K562 (cell line): Measurements from ENCODE around the gene IFI6. TPM values are rescaled to one million over a fixed set of nuclear protein-coding genes. Genes with fewer than 3 reads are reported as not detected.

Experiments
- CHCHD3 ChIP-seq: fragments of 250-450 bp; sonication (Bioruptor Pico); IDR thresholded peaks from 2 replicates; pipeline ENCODE4 v2.1.2; 2022; ENCODE audit warnings: mild to moderate bottlenecking
- CHD7 ChIP-seq: fragments of 200-600 bp; sonication (generic); IDR thresholded peaks from one replicate; pipeline ENCODE4 v1.6.1; 2012; ENCODE audit warnings: mild to moderate bottlenecking, low read depth, low read length, inconsistent platforms
- GABPB1 ChIP-seq: sonication (generic); formaldehyde crosslinking; IDR thresholded peaks from 2 replicates; pipeline ENCODE4 v1.8.0; 2022; ENCODE audit warnings: mild to moderate bottlenecking, missing genetic modification reagents
- MED1 ChIP-seq: sonication (generic); formaldehyde crosslinking; IDR thresholded peaks from 2 replicates; pipeline ENCODE4 v1.8.1; 2023; ENCODE audit warnings: missing genetic modification reagents, borderline replicate concordance
- NFE2 ChIP-seq: IDR thresholded peaks from 2 replicates; pipeline ENCODE4 v1.6.1; 2014; ENCODE audit warnings: antibody characterized with exemption, low read depth
- NR2C1 ChIP-seq, 2 experiments: fragments of 450-650 bp; IDR thresholded peaks; 2 replicates each; pipeline ENCODE4 v1.6.1; 2017; ENCODE audit warnings: mild to moderate bottlenecking in 2 of 2, antibody characterized with exemption in 1 of 2, inconsistent platforms in 1 of 2, missing compliant biosample characterization in 1 of 2, missing genetic modification characterization in 1 of 2
- PURB ChIP-seq: sonication (generic); formaldehyde crosslinking; IDR thresholded peaks from 2 replicates; pipeline ENCODE4 v1.9.0; 2021; ENCODE audit warnings: low read depth, mild to moderate bottlenecking, missing genetic modification reagents
- RAD51 ChIP-seq: fragments of 450-650 bp; IDR thresholded peaks from 2 replicates; pipeline ENCODE4 v1.7.1; 2016; ENCODE audit warnings: low read depth, mild to moderate bottlenecking, borderline replicate concordance
- RBM39 ChIP-seq: fragments of 200-400 bp; formaldehyde crosslinking; optimal IDR thresholded peaks from 2 replicates; pipeline ENCODE3; 2018; ENCODE audit warnings: low read depth, low read length
- RERE ChIP-seq: sonication (generic); formaldehyde crosslinking; IDR thresholded peaks from 2 replicates; pipeline ENCODE4 v1.8.0; 2023; ENCODE audit warnings: missing genetic modification reagents, mild to moderate bottlenecking, borderline replicate concordance
- polyA plus RNA-seq, 8 experiments: library from polyadenylated mRNA; depleted of rRNA in 4 of 8; stranded (reverse) in 5 of 8; unstranded in 3 of 8; fragments of >200 nt; fragmentation: Nextera tagmentation in 2 of 8; fragmentation: Illumina TruSeq in 1 of 8; extraction: Ambion mirVana in 2 of 8; extraction: Trizol in 1 of 8; gene quantifications; 2 replicates each; pipeline versions ENCODE4 v1.2.1 to v1.2.3, GENCODE V29; 2011 to 2014; ENCODE audit warnings: inconsistent platforms in 1 of 8, missing spikeins in 1 of 8
- total RNA-seq, 7 experiments: library from RNA; depleted of rRNA in 6 of 7; stranded (reverse); fragments of >200 nt in 6 of 7; fragmentation: Illumina TruSeq in 2 of 7; extraction: Trizol in 2 of 7; gene quantifications; 2 replicates each; pipeline versions ENCODE4 v1.2.1 to v1.2.3, GENCODE V29; 2011 to 2021; ENCODE audit warnings: low replicate concordance in 1 of 7

The IFI6 gene
- total and polyA plus RNA-seq, 9 of the 15 experiments (the other 6 are each of a cell fraction or from before 2014, with no cell fraction given): 0.17 to 4.5 (median 2.2) TPM

- TF ChIP-seq RERE (CRISPR knock-in tag) (no peak), CHCHD3 (CRISPR knock-in tag) (no peak), NR2C1 (IDR thresholded peaks at IDR 0.05) (no peak), NR2C1 (tag; IDR thresholded peaks at IDR 0.05) (no peak), NFE2 (no peak), GABPB1 (CRISPR knock-in tag) (no peak), RAD51 (no peak), PURB (CRISPR knock-in tag) (no peak), MED1 (CRISPR knock-in tag) (no peak), RBM39 (no peak), CHD7 (no peak)
Measured at GRCh38 chr1:27656157-27656893, 15.7 kb downstream of the IFI6 start (continued).
